A549 treated with ZK216348 at 1 μM for 4 hours (cell line): Measurements from ENCODE around the gene IGF1. TPM values are rescaled to one million over a fixed set of nuclear protein-coding genes. Genes with fewer than 3 reads are reported as not detected.

ENCODE experiments used
- total RNA-seq: library from RNA; stranded (reverse); fragments of 200-300 nt; extraction: Qiagen RNA extraction; gene quantifications from 5 replicates; pipeline ENCODE4 v1.2.3, GENCODE V29; 2022; ENCODE audit warnings: low read depth

Gene IGF1
- total RNA-seq: not detected in 5 replicates

GRCh38 chr12:102480406-102480805, at the start of gene IGF1:
Gene IGF1 (minus strand): TSS chr12:102480563. CDS start chr12:102480381, 182 bp downstream.

